Mononuclear cell (primary cell): ENCODE results near the gene TNFAIP3. TPM values are rescaled to one million over a fixed set of nuclear protein-coding genes. Genes with fewer than 3 reads are reported as not detected.

Experiments
- H3K27me3 ChIP-seq: 2 replicates; pipeline ENCODE4 v1.6.0; 2011; ENCODE audit warnings: low read length, control low read depth; ENCODE audit not compliant: insufficient read depth
- H3K4me1 ChIP-seq: 2 replicates; pipeline ENCODE4 v1.5.1; 2011; ENCODE audit warnings: mild to moderate bottlenecking, low read length, control low read depth; ENCODE audit not compliant: insufficient read depth
- H3K4me3 ChIP-seq: 2 replicates; pipeline ENCODE4 v1.5.1; 2011; ENCODE audit warnings: mild to moderate bottlenecking, low read length, moderate library complexity
- H3K9me3 ChIP-seq: 2 replicates; pipeline ENCODE4 v1.5.1; 2011; ENCODE audit warnings: low read depth, mild to moderate bottlenecking, control low read depth, low read length
- total RNA-seq: library from RNA; depleted of rRNA; stranded (reverse); fragments of >200 nt; gene quantifications from one replicate; pipeline ENCODE4 v1.2.3, GENCODE V29; 2012

TNFAIP3 gene
- 1,382 TPM for total RNA-seq

DNA sequence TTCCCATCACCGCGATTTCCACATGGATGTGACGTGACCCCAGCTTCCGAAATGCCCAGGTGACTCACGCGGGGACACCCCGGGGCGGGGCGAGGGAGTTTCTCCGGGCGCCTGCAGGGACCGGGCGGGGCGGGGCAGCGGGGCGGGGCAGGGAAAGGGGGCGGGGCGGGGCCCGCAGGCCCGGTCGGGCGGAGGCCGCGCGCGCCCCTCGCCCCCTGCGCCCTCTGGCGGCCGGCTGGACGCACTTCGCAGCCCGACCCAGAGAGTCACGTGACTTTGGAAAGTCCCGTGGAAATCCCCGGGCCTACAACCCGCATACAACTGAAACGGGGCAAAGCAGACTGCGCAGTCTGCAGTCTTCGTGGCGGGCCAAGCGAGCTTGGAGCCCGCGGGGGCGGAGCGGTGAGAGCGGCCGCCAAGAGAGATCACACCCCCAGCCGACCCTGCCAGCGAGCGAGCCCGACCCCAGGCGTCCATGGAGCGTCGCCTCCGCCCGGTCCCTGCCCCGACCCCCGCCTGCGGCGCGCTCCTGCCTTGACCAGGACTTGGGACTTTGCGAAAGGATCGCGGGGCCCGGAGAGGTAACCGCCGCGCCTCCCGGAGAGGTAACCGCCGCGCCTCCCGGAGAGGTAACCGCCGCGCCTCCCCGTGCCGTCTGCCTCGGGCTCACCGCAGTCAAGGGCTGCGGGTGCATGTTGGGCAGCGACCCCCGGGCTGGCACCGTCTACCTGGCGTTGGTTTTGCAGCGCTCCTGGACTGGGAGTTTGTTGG, at the start of gene TNFAIP3:
TNFAIP3 (plus strand) TSS at position 346 of the 771 bp plus-strand sequence. CDS start 3,969 bp downstream, outside the sequence.
- Histone ChIP-seq H3K27me3 (no peaks in the 10 kb centered on the region), H3K4me3 (peak within 1 kb of the TSS; percentile 95), H3K4me1 (peaks cover 52% of the 10 kb centered on the region), H3K9me3 (no peaks in the 10 kb centered on the region)

DNA sequence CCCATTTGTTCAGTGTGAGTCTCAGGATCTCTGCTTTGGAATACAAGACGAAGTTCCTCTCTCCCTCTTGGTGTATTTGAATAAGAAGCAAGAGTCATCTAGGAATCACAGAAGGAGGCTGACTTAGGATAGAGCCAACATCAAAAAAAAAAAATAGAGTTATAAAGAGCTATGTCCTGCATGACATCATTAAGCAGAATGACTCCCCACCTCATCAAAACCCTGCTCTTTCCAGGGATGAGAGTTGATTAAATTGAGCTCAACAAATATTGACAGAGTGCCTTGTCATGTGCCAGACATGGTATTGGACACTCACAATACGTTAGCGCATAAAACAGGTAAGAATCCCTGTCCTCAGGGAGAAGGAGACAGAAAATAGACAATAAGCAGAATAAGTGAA, 48.6 kb upstream of the TNFAIP3 start:
- Histone ChIP-seq H3K4me1 (peaks cover 25% of the 10 kb centered on the region), H3K4me3 (no peak overlapping the region), H3K27me3 (no peaks in the 10 kb centered on the region), H3K9me3 (no peaks in the 10 kb centered on the region)

DNA sequence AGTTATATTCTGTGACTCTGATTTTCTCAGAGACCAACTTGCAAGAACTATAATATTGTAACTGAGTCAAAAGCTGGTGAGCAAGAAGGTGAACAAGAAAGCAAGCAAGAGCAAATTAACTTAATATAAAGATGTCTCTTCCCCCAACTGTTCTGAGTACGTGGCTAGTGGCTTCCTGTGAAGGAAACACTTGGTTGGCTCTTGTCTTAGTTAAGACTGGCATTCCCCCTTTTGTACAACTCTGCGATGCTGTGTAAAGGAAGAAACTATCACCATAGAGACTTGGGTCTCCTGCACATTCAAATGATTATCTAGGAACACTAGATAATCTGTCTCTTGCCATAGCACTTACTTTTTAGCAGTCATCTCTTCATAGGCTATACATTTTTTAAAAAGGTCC, 47.3 kb upstream of the TNFAIP3 start:
- no peaks in the 10 kb centered on the region for H3K27me3 ChIP-seq
- peaks cover 35% of the 10 kb centered on the region for H3K4me1 ChIP-seq
- H3K9me3 ChIP-seq: no peaks in the 10 kb centered on the region
- no peak overlapping the region for H3K4me3 ChIP-seq

DNA sequence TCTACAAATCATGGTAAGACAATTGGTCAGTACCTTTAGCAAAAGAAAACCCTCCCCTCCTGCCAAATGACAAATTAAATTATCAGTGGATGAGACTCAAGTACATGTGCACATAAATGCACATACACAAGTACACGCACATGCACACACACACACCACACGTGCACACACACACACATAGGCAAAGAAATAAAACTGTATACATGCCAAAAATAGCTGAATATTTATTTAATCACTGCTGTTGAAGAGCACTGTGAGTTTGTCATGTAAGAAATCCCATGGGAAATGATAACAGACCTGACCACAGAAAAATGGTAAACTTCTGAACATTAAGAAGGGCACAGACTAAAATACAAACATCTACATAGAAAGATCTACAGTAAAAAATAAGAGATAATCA, 46.6 kb upstream of the TNFAIP3 start:
- Histone ChIP-seq H3K4me1 (peaks cover 35% of the 10 kb centered on the region), H3K27me3 (no peaks in the 10 kb centered on the region), H3K4me3 (no peak overlapping the region), H3K9me3 (no peaks in the 10 kb centered on the region)

DNA sequence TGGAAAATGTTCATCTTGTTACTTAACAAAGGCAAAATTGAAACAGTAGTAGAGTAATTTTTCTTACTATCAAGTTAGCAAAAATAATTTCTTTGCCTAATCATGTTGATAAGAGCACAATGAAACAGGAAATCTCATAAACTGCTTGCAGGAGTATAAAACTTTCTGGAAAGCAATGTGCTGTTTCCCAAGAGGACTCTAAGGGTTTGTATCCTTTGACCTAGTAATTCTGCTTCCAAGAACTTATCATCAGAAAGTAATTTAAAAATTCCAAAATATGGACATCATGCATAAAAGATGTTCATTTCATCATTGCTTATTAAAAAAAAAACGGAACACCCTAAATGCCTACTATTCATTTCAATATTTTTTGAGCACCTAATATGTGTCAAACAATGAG, 46.1 kb upstream of the TNFAIP3 start:
- no peaks in the 10 kb centered on the region for H3K27me3 ChIP-seq
- peaks cover 30% of the 10 kb centered on the region for H3K4me1 ChIP-seq
- H3K9me3 ChIP-seq: no peaks in the 10 kb centered on the region
- no peak overlapping the region for H3K4me3 ChIP-seq

DNA sequence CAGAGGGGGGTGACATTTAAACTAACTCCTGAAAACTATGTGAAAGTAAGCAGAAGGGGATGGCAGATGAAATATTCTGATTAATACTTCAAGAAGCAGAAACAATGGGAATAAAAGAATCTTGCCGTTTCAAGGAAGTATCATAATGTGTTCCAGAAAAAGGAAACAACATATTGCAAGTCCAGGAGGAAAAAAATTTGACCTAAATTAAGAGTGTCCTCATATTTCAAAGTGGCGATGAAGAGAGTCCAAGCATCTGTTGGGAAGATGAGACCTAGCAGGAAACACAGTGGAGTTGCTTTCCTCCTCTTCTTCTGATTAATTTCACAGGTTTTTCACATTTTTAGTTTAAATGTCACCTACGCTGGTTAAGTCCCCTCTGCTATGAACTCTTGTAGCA, 45.6 kb upstream of the TNFAIP3 start:
- peaks cover 26% of the 10 kb centered on the region for H3K4me1 ChIP-seq
- no peaks in the 10 kb centered on the region for H3K9me3 ChIP-seq
- no peaks in the 10 kb centered on the region for H3K27me3 ChIP-seq
- H3K4me3 ChIP-seq: no peak overlapping the region

DNA sequence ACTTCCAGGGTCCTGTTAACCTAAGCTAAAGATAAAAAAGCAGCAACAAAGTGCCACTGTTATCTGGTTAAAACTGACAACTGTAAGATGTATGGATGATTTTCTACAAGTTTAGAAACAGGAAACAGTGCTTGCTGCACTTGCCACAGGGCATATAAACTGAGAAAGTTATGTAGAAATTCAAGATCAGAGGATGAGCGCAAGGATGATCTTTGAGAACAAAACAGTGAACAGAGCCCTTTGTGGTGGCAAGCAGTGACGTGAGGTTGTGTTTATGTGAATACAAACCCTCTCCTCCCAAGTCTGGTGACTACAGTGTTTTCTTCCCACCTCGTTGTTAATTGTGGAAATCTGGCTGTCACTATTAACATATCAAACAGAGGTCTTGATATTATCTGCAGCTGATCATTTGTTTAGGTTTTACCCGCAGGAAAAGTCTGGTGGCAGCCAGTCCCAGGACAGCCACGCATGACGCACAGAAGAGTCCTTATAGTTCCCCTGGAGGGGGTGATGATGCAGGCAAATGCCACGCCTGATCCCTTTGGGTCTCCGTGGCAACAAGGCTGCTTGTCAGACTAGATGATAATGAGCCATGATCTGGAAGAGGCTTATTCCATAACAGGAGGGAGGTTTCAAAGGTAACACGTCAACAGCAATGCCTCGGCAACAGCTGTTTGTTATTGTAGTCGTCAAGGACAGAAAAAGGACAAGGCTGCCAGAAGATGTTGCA, 43.1 kb upstream of the TNFAIP3 start:
- no peaks in the 10 kb centered on the region for H3K9me3 ChIP-seq
- H3K4me1 ChIP-seq: peaks cover 26% of the 10 kb centered on the region
- no peaks in the 10 kb centered on the region for H3K27me3 ChIP-seq
- no peak overlapping the region for H3K4me3 ChIP-seq

DNA sequence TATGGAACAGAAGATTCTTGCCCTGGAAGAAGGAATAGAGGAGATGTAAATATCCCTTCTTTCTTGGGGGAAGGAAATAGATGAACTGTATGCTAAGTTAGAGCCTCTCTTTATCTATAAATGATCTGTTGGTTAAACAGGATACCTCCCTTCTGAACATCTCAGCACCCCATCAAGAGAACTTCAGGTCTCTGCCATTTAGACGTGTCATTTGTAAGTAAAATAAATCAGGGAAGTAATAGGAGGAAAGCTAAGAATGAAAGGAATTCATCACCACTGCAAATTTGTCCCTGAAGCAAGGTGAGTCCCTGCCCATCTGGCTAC, 42.5 kb upstream of the TNFAIP3 start:
- Histone ChIP-seq H3K4me1 (peaks cover 26% of the 10 kb centered on the region), H3K9me3 (no peaks in the 10 kb centered on the region), H3K27me3 (no peaks in the 10 kb centered on the region), H3K4me3 (no peak overlapping the region)

DNA sequence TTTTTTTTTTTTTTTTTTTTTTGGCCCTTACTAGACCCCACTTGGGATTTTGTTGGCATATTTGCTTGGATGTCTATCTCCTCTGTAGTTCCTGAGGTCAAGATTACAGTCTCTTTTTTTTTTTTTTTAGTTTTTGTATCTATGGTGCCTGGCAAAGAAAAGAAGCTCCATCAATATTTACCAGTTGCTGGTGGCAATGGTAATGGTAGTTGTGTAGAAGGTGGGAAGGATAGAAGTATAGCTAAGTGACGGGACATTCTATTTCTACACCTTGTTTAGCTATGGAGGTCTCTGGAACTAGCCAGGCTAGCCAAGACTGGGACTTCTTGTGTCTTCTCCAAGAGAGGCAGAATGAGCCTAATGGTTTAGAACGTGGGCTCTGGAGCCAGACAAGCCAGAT, 42.2 kb upstream of the TNFAIP3 start:
- Histone ChIP-seq H3K4me3 (no peak overlapping the region), H3K27me3 (no peaks in the 10 kb centered on the region), H3K9me3 (no peaks in the 10 kb centered on the region), H3K4me1 (peaks cover 26% of the 10 kb centered on the region)

DNA sequence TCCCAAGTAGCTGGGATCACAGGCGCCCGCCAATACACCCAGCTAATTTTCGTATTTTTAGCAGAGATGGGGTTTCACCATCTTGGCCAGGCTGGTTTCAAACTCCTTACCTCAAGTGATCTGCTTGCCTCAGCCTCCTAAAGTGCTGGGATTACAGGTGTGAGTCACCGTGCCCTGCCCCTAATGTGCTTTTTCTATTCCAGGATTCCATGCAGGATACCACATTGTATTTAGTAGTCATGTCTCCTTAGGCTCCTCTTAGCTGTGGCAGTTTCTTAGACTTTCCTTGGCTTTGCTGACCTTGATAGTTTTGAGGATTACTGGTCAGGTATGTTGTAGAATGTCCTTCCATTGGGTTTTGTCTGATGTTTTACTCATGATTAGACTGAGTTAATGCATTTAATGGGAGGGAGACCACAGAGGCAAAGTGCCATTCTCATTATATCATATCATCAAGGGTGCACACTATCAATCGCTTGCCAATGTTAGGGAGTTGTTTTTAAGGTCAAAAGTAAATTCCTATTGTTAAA, 39.6 kb upstream of the TNFAIP3 start:
- no peaks in the 10 kb centered on the region for H3K9me3 ChIP-seq
- peaks cover 22% of the 10 kb centered on the region for H3K4me1 ChIP-seq
- no peak overlapping the region for H3K4me3 ChIP-seq
- no peaks in the 10 kb centered on the region for H3K27me3 ChIP-seq

DNA sequence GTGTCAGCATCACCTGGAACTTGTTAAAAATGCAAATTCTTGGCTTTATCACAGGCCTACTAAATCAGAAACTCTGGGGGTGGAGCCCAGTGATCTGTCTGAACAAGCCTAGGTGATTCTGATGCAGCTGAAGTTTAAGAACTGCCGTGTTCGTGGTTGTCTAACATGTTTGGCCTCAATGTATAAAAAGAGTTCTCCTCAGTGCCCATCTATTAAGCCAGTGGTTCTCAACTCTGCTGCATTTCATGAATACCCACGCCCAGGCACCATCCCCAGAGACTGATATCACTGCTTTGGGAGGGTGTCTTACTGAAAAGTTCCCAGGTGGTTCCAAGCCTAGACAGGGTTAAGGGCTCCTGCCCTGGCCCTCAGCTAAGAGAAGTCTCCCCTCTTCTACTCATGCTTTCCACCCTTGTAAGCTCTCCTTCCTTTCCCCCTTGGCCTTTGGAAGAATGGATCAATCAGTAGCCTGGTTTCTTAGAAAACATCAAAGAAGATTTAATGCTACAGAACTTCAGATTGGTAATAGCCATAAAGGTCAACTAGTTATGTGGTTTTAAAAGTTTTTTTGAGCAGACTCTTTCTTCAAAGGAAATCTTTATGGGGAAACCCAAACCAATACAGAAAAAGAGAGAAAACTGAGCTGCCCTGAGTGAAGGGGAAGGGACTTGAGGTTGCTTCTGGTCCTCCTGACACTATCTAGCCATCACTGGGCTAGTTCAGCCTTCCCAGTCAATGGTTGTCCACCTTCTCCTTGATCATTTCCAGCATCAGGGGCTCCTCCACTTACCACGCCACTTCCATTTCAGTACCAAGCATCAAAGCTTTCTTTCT, 38.9 kb upstream of the TNFAIP3 start:
- no peak overlapping the region for H3K4me3 ChIP-seq
- peaks cover 22% of the 10 kb centered on the region for H3K4me1 ChIP-seq
- H3K27me3 ChIP-seq: no peaks in the 10 kb centered on the region
- H3K9me3 ChIP-seq: no peaks in the 10 kb centered on the region

DNA sequence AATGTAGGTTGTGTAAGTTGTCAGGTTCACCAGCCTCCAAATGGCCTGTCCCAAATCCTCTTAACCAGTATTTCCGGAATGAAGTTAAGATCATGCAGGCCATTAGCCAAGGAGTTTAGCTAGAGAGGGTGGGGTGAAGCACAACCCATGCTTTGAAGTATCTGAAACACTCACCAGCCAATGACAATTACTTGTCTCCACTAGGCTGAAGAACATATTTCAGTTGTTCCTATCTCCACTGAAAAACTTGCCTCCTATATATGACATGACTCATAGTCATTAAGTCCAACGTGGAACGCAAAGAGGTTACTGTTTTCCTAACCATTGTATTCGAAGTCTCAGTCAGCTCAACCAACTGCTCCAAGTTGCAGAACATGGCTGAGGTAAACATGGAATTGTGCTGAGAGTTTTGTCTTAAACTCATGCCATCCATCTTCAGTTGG, 37.4 kb upstream of the TNFAIP3 start:
- no peak overlapping the region for H3K4me3 ChIP-seq
- H3K27me3 ChIP-seq: no peaks in the 10 kb centered on the region
- peaks cover 9% of the 10 kb centered on the region for H3K4me1 ChIP-seq
- no peaks in the 10 kb centered on the region for H3K9me3 ChIP-seq

DNA sequence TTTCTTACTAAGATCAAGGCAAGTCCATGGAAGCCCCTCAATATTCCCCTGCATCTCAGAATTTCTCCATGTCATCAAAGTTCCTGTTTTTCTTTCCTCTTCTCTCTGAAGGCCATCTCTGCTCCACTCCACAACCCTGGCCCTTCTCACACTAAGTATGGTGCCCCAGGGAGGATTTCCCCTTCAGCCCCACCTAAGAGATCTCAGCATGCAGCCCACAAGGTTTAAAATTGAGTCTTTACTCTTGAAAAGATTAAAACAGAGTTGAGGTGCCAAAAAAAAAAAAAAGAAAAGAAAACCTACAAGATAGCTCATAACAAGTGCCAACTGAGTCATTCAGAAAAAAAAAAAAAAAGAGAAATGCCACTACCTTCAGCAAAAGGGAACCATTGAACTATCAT, 36.5 kb upstream of the TNFAIP3 start:
- Histone ChIP-seq H3K4me1 (peaks cover 9% of the 10 kb centered on the region), H3K27me3 (no peaks in the 10 kb centered on the region), H3K4me3 (no peak overlapping the region), H3K9me3 (no peaks in the 10 kb centered on the region)

DNA sequence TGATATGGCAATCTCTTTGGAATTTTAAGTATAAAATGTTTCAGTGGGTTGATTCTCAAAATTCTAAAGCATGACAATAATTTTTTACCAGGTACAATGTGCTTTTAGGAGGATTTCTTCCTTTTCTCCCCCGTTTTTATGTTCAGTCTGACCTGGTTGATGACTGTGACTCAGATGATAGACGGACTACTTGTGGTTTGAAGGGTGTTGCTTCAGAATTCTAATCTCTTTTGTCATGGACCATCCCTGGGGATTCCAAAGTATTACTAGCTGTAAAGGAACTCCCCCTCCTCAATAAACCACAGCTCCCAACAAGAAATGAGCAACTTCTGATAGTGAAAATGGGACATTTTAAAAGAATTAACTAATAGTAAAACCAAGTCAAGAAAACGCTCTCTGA, 34.9 kb upstream of the TNFAIP3 start:
- H3K27me3 ChIP-seq: no peaks in the 10 kb centered on the region
- no peaks in the 10 kb centered on the region for H3K9me3 ChIP-seq
- no peak overlapping the region for H3K4me3 ChIP-seq
- peaks cover 9% of the 10 kb centered on the region for H3K4me1 ChIP-seq

DNA sequence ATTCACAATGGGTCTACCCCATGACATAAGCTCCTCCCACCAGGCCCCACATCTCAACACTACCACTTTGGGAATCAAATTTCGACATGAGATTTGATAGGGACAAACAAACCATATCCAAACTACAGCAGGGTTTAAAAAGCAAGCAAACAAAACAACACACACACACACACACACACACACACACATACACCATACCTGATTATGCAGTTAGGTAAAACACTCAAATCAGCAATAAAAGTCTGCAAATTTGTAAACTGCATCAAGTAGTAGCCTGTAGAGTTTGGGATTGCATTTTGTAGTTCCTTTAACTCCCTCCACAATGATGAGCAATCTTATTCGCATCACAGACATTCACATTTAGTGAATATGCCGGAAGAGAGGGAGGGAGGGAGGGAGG, 32.6 kb upstream of the TNFAIP3 start:
- Histone ChIP-seq H3K9me3 (no peaks in the 10 kb centered on the region), H3K27me3 (no peaks in the 10 kb centered on the region), H3K4me3 (no peak overlapping the region), H3K4me1 (peaks cover 9% of the 10 kb centered on the region)
